Body of pancreas (tissue), 4 donors: ENCODE data around the gene SERPINA5. TPM values are rescaled to one million over a fixed set of nuclear protein-coding genes. Genes with fewer than 3 reads are reported as not detected.

Experiments
- ATAC-seq: fragments of 150-250 bp; one replicate; pipeline ENCODE4 v1.9.1; 2016
- DNase-seq, 4 donors: peaks; one replicate each; pipeline ENCODE4 v3.0.0-alpha.2; 2019
- H3K27ac ChIP-seq, 4 donors: fragments of 200-600 bp; sonication (generic); 1 replicate in 3 of 4; 2 replicates in 1 of 4; pipeline versions ENCODE4 v1.5.1 to v1.6.1; 2016 to 2019; ENCODE audit warnings: mild to moderate bottlenecking in 1 of 4, mixed read lengths in 1 of 4, moderate library complexity in 1 of 4
- H3K27me3 ChIP-seq, 2 donors: fragments of 200-600 bp; sonication (generic); one replicate each; pipeline ENCODE4 v1.6.0; 2016; ENCODE audit warnings: mild to moderate bottlenecking in 1 of 2
- H3K36me3 ChIP-seq, 2 donors: fragments of 200-600 bp; sonication (generic); replicated peaks in 1 of 2; 2 replicates each; pipeline ENCODE4 v1.5.1; 2016; ENCODE audit warnings: low read depth in 2 of 2; ENCODE audit not compliant: insufficient read depth in 1 of 2
- H3K4me1 ChIP-seq: fragments of 200-600 bp; sonication (generic); one replicate; pipeline ENCODE4 v1.6.0; 2016
- H3K4me3 ChIP-seq, 2 donors: fragments of 200-600 bp; sonication (generic); 1 replicate in 1 of 2; 2 replicates in 1 of 2; pipeline ENCODE4 v1.5.1; 2016 to 2019
- H3K9me3 ChIP-seq, 3 donors: fragments of 200-600 bp; sonication (generic); 1 replicate in 2 of 3; 2 replicates in 1 of 3; pipeline ENCODE4 v1.5.1; 2016
- CTCF ChIP-seq, 7 experiments: fragments of 450-650 bp in 4 of 7; fragments of 200-600 bp in 3 of 7; sonication (generic) in 3 of 7; IDR thresholded peaks; one replicate each; pipeline ENCODE4 v1.5.1; 2016 to 2019; ENCODE audit warnings: antibody characterized with exemption in 7 of 7
- POLR2A ChIP-seq, 3 donors: fragments of 450-650 bp; IDR thresholded peaks; one replicate each; pipeline ENCODE4 v1.6.1; 2016; ENCODE audit warnings: antibody characterized with exemption in 3 of 3, mild to moderate bottlenecking in 2 of 3
- WGBS, 2 donors: methylation state at CpG; one replicate each; pipeline ENCODE4 v1.1.5; 2017; 5-methylcytosine and 5-hydroxymethylcytosine counted together
- intact Hi-C: fragments of 100-400 bp; cut with DNase I; formaldehyde crosslinking; loops from one replicate; pipeline ENCODE4 v1.15.1; 2023
- total RNA-seq, 2 donors: library from RNA; depleted of rRNA; stranded (reverse); fragments of >200 nt; gene quantifications; one replicate each; pipeline ENCODE4 v1.1.0, GENCODE V29; 2016

SERPINA5 gene
- total RNA-seq, 2 donors from 2014 or later, result 76.0 to 101 TPM

GRCh38 chr14:94548999-94549985 lies 31.9 kb upstream of the SERPINA5 start:
- whole genome bisulfite sequencing, 2 donors, result 23 to 25% methylated on average over 24 of the region's 24 CpGs
- H3K27me3 ChIP-seq, result no peaks in the 10 kb centered on the region
- ATAC-seq, result peak; percentile 85
- H3K36me3 ChIP-seq, result no peaks in the 10 kb centered on the region
- peaks cover 0 to 3% (median 0%) of the 10 kb centered on the region in 3 donors for H3K9me3 ChIP-seq
- H3K4me3 ChIP-seq, result no peak overlapping the region
- no peak overlapping the region for H3K27ac ChIP-seq
- peak; percentile 48 to 75 (median 67) for DNase-seq
- intact Hi-C loops, result loop anchor here (5.0 kb wide), 1 partner anchor 112 kb away; no protein-coding TSS in a partner anchor
- no peaks in the 10 kb centered on the region for H3K4me1 ChIP-seq
- TF ChIP-seq POLR2A (IDR thresholded peaks at IDR 0.05) (no peak), CTCF (IDR thresholded peaks at IDR 0.05) (peak; percentile 69 to 93 (median 73))

- DNase-seq (no peak), ATAC-seq (no peak)
- Histone ChIP-seq H3K4me3 (no peak overlapping the region), H3K27me3 (no peaks in the 10 kb centered on the region), H3K36me3 (no peaks in the 10 kb centered on the region), H3K27ac (no peak overlapping the region), H3K4me1 (no peaks in the 10 kb centered on the region), H3K9me3 (peaks cover 0 to 3% (median 0%) of the 10 kb centered on the region in 3 donors)
- intact Hi-C loops, result no loop called here
- 60 to 67% methylated on average over 8 of the region's 8 CpGs for WGBS, 2 donors
- no peak for TF ChIP-seq POLR2A (IDR thresholded peaks at IDR 0.05)
- no peak for TF ChIP-seq CTCF (IDR thresholded peaks at IDR 0.05)
Measured at GRCh38 chr14:94550041-94550440, 31.2 kb upstream of the SERPINA5 start.

- DNase-seq (no peak), ATAC-seq (no peak)
- intact Hi-C loops, result no loop called here
- Histone ChIP-seq H3K27ac (no peak overlapping the region), H3K27me3 (no peaks in the 10 kb centered on the region), H3K9me3 (no peaks in the 10 kb centered on the region), H3K36me3 (no peaks in the 10 kb centered on the region), H3K4me1 (peaks cover 19% of the 10 kb centered on the region), H3K4me3 (no peak overlapping the region)
- TF ChIP-seq CTCF (IDR thresholded peaks at IDR 0.05) (no peak), POLR2A (IDR thresholded peaks at IDR 0.05) (no peak)
- 83 to 97% methylated on average over 8 to 9 of the region's 9 CpGs for WGBS, 2 donors
Measured at GRCh38 chr14:94555991-94556390, 25.2 kb upstream of the SERPINA5 start.

- no peak for TF ChIP-seq CTCF (IDR thresholded peaks at IDR 0.05)
- no peak for TF ChIP-seq POLR2A (IDR thresholded peaks at IDR 0.05)
- Histone ChIP-seq H3K36me3 (no peaks in the 10 kb centered on the region), H3K9me3 (no peaks in the 10 kb centered on the region), H3K4me3 (no peak overlapping the region), H3K4me1 (peaks cover 25% of the 10 kb centered on the region), H3K27me3 (no peaks in the 10 kb centered on the region), H3K27ac (no peak overlapping the region)
- no peak for ATAC-seq
- intact Hi-C loops, result no loop called here
- DNase-seq, result no peak
- 90 to 95% methylated on average over 1 of the region's 1 CpG for WGBS, 2 donors
Measured at GRCh38 chr14:94557327-94557726, 23.9 kb upstream of the SERPINA5 start.
